HG03558 (cell line): ENCODE results near the gene EML6.

Experiments
- ATAC-seq: cut with Tn5 transposase; IDR thresholded peaks from one replicate; pipeline ENCODE4 v1.9.1; 2021; ENCODE audit warnings: moderate number of reproducible peaks; ENCODE audit not compliant: unreplicated experiment; ENCODE audit errors: extremely low read depth

The EML6 gene

GRCh38 chr2:54931473-54931872, 208.0 kb downstream of the EML6 start:
- no peak for ATAC-seq

DNA sequence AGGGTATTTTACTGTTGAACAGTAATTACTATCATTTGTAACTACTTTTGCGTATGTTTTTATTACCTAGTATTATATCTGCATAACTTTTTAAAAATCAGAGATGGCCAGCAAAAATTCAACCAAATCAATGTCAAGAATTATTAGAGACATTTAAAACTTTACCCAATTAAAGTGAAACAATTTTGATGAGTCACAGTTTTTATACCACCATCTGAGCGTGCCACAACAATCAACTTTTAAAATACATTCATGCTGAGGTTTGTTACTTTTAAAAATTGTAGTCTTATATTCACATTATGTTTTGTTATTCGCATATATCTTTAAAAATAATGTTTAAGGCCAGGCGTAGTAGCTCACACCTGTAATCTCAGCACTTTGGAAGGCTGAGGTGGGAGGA, 211.9 kb downstream of the EML6 start:
- no peak for ATAC-seq

- no peak for ATAC-seq
Observed at GRCh38 chr2:54936766-54937165, 213.3 kb downstream of the EML6 start.

DNA sequence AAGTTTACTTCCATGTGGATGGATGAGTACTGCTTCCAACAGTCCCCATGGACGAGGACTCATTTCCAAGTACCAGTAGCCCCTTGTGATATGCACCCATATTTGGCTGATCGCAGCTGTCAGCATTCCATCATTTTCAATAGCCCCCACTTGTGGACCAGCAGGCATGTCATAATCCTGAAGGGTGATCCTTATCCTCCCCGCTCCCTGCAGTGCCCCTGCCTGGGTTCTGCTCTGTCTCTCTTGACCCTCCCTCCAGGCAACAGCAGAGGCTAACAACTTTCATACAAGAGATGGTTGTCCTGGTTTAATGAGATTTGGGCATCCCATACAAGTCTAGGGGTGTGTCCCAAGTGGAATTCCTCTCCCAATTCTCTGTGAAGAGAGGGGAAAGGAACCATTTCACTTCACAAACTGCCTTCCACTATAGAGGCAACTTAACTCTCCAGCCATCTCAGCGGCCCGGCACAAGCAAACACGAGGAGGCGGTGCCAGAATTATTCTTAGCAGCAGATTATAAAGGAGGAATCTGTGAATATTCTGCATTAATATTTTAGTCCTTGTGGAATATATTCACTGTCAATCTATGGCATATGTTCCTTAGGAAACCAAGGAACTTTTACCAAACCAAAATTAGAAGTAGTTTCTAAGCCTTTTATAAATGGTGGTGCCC, 216.1 kb downstream of the EML6 start:
- ATAC-seq: no peak

DNA sequence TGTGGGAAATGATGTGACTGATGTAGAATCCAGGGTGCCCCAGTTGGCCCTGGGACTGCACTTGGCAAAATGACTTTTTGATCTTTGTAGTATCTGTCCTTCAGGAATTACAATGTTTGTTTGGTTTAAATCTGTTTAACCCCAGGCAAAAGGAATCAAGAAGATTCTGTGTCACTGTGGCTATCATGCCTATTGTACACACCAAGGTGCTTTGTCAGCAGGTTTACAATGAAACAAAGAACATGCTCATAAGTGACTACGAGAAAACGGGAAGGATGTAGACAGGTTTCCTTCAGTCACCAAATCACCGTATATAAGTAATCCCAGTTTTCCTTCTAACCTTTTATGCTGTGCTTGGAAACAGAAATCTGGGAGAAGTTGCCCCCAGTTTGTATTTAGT, 217.3 kb downstream of the EML6 start:
- ATAC-seq: no peak

GRCh38 chr2:54941248-54941984, 218.0 kb downstream of the EML6 start:
- no peak for ATAC-seq

DNA sequence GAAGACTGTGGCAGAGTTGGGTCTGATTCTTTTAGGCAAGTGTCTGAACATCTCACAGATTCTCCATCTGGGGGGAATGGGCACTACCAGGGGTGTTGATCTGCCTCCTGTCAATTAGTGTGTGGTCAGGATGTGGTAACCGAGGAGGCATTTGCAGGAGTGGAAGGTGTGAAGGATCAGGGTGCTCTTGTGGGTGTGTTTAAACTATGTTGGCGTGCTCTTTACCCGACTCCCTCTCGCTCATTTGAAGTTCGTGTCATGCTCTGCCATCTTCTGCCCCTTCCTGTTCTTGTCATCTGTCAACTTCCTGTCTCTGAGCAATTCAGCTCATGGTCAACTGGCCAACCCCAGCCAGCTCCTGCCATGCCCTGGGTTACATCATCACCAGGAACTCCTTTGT, 218.9 kb downstream of the EML6 start:
- ATAC-seq: no peak

DNA sequence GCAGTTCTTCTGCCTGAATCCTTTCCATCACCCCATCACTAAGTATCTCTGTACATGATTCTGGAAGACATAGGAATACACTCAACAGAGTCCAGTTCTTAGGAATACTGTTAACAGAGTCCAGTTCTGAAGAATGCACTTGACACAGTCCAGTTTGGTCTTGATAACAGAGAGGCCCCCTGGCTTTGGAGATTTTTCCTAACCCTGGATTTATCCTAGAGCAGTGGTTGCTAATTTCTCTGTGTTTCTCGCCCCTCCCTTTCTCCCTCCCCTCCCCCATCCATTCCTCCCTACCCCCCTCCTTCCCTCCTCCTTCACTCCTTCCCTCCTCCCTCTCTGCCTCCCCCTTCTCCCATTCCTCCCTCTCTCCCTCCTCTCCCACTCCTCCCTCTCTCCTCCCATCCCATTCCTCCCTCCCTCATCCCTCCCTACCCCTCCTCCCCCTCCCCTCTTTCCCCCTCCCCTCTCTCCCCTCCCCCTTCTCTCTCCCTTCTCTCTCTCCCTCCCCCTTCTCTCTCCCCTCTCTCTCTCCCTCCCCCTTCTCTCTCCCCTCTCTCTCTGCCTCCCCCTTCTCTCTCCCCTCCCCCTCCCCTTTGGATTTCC, 221.4 kb downstream of the EML6 start:
- no peak for ATAC-seq

- no peak for ATAC-seq
Observed at GRCh38 chr2:54945391-54946219, 222.1 kb downstream of the EML6 start.

DNA sequence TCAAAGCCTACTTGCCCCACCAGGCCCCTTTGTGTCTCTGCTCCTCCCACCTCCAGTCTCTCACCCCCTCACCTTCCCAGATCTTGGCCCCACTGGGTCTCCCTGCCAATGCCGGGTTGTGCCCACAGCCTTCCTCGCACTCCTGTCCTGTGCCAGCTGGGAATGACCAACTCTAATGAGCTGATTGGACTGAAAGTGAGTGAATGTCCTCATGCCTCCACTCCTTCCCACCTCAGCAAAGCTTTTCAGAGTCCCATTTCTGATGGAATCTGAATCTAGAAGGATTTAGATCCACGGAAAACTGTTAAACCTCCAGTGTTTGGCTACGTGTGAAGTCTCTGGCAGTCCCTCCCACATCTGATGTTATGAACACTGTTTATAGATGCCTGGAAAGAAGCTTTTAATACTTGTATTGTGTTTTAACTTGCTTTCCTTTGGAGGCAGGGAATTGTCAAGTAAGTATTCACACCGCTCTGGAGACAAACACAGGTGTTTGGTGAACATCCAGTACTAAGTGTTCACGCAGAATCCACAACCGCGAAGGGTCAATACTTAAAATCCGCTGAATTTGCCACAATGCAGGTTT, 222.9 kb downstream of the EML6 start:
- no peak for ATAC-seq

GRCh38 chr2:54947136-54947535, 223.7 kb downstream of the EML6 start:
- ATAC-seq: no peak

- ATAC-seq: no peak
Observed at GRCh38 chr2:54947646-54948045, 224.2 kb downstream of the EML6 start.

- no peak for ATAC-seq
Observed at GRCh38 chr2:54948120-54948519, 224.7 kb downstream of the EML6 start.

- ATAC-seq: no peak
Observed at GRCh38 chr2:54949431-54949830, 226.0 kb downstream of the EML6 start.

DNA sequence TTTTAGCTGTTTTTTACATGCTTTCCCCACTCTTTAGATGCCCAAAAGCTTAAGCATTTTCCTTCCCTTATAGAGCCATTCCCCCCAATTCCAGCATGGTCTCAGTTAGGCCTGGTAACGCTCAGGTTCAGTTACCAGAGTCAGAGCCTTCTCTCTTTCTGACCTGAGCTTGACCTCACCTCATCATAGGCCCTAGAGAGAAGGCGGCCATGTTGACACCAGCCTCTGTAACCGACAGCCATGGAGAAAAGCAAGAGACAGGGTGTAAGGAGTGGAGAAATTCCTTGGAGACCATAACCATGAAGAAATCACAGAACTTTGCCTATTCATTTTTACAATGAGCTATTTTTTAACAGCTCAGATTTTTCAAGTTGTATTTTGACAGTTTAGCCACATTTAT, 227.3 kb downstream of the EML6 start:
- no peak for ATAC-seq

DNA sequence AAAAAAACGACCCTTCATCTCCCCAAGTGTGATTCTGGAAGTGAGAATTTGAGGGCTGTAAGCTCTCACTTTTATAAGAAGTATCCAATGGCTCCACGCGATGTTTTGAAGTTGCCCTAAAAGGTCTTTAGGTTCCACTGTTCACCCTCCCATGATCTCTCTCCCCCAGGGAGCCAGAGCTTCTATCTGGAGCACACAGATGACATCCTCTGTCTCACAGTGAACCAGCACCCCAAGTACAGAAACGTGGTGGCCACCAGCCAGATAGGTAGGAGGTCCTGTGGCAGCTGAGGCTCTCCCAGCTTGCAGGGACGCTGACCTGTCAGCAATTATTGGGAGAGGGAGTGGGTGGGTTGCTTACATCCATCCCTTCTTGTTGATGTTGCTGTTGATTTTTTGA, 229.0 kb downstream of the EML6 start:
- no peak for ATAC-seq

DNA sequence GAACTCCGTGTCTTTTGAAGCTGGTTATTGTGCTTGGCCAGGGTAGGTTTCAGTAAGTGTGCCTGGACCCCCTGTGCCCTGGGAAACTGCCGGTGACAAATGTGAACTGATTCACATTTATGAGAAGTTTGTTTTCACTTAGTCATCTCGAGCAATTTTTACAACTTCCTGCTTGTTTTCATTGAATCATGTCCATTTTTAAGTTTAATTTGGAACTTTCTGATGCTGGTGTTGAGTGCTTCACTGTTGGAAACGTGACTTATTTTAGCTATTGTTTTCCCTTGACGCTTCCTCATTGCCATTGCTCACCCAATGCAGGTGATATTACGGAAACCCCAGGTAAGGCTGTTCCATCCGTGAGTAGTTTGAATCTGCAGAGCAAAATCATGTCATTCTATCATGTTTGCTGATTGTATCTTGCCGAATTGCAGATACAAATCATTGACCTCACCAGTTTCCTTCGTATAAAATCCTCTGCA, 229.6 kb downstream of the EML6 start:
- no peak for ATAC-seq

DNA sequence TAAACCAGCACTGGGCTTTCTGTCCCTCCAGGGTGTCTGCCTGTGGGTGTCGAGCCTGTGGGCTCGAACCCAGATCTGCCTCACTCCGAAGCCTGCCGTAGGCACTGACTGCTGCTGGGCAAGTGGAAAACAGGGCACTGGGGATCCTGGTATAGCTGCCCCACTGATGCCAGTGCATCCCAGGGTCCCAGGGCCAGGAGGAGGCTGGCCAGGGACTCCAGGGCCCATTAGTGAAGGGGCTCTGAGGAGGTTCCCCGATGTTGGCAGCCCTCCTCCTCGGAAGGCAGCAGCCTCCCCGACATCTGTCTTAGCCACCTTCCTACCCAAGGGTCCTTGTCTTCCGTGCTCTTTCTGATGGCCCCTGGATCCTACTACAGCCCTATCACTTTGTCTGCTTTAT, 230.7 kb downstream of the EML6 start:
- no peak for ATAC-seq

- ATAC-seq: no peak
Observed at GRCh38 chr2:54954705-54955357, 231.4 kb downstream of the EML6 start.
